Measurements from ENCODE around the gene ZSWIM4.

- no peak for TF ChIP-seq CTCF (IDR thresholded peaks at IDR 0.05)
- no peak for TF ChIP-seq POLR2A (IDR thresholded peaks at IDR 0.05)
These were observed 82.1 kb downstream of the ZSWIM4 start for GRCh38 chr19:13877303-13877702.
